Activated CD4-positive, alpha-beta T cell treated with anti-CD3 and anti-CD28 coated beads for 36 hours (primary cell): Measurements from ENCODE around the gene ERP44. TPM values are rescaled to one million over a fixed set of nuclear protein-coding genes. Genes with fewer than 3 reads are reported as not detected.
A peak's percentile ranks its signal among the peaks of the same experiment; 100 is the strongest.
"Not testable (repeated sequence)": the region's sequence is repeated elsewhere in the genome, so short reads cannot be mapped to it uniquely, and the experiment has no call there.

ENCODE experiments used
- ATAC-seq: fragments of 200-7000 bp; cut with Tn5 transposase; one replicate; pipeline ENCODE4 v1.10.0; 2021; ENCODE audit warnings: mild to moderate bottlenecking, moderate library complexity
- CTCF ChIA-PET: fragments of 350-600 bp; sonication (Branson Sonifier 250); formaldehyde crosslinking; loops from one replicate; lab custom pipeline; 2021; ENCODE audit warnings: antibody characterized with exemption; lab: Charles Lee
- POLR2A ChIA-PET: fragments of 350-600 bp; sonication (Branson Sonifier 250); formaldehyde crosslinking; loops from one replicate; lab custom pipeline; 2021; ENCODE audit warnings: antibody characterized with exemption, inconsistent platforms; lab: Charles Lee
- DNase-seq: peaks from one replicate; pipeline ENCODE4 v3.0.0-alpha.2; 2020
- H3K27ac Mint-ChIP-seq: one replicate; pipeline ENCODE4 v1.8.0; 2021; ENCODE audit warnings: mixed read lengths
- H3K27me3 Mint-ChIP-seq: one replicate; pipeline ENCODE4 v1.8.0; 2021; ENCODE audit warnings: mixed read lengths
- H3K36me3 Mint-ChIP-seq: one replicate; pipeline ENCODE4 v1.8.0; 2021; ENCODE audit warnings: low read depth, mixed read lengths
- H3K4me1 Mint-ChIP-seq: one replicate; pipeline ENCODE4 v1.8.0; 2021; ENCODE audit warnings: mixed read lengths
- H3K4me3 Mint-ChIP-seq: one replicate; pipeline ENCODE4 v1.8.0; 2021; ENCODE audit warnings: mild to moderate bottlenecking, moderate library complexity, mixed read lengths
- H3K9me3 Mint-ChIP-seq: one replicate; pipeline ENCODE4 v1.8.0; 2021; ENCODE audit warnings: low read depth, mixed read lengths
- intact Hi-C, 2 experiments: fragments of 100-400 bp; cut with DNase I in 1 of 2; cut with micrococcal nuclease in 1 of 2; formaldehyde crosslinking; loops; one replicate each; pipeline versions ENCODE4 v1.14.2 to v1.15.1; 2022 to 2024; cut with DNase I, micrococcal nuclease
- total RNA-seq, 2 experiments: library from RNA; stranded (reverse); gene quantifications; one replicate each; pipeline ENCODE4 v1.2.3, GENCODE V29; 2021

Gene ERP44
- total RNA-seq, 2 experiments from 2014 or later, result 12.0 to 12.4 TPM

DNA sequence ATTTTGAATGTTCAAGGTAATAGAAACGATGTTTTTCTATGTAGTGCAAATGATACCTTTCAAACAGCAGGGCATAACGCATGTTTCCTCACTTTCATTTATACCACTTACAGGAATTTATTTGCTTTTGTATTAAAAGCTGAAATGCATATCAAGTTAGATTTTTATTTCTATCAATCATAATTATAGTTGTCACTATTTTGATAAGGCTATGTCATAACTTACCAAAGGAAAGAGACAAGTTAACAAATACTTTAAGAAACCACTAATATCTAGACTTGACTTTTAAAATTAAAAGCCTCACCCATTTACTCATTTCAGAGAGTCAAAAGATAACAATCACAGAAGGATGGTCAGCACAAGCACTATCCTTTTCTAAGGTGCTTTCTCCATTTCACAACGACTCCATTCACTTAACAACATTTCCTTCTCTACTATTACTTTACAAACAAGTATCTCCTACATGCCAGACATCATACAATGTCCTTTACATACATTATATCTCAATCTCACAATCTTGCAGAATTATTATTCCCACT, 12.6 kb downstream of the ERP44 start:
- ChIA-PET CTCF (interaction anchor here (0.6 to 1.6 kb wide), 3 partner anchors 11 to 34 kb away, joined by 3 to 7 read pairs (median 3); no protein-coding TSS in a partner anchor), POLR2A (no interaction called here)
- Mint-ChIP-seq H3K4me1 (peaks cover 77% of the 10 kb centered on the region), H3K9me3 (no peaks in the 10 kb centered on the region), H3K4me3 (no peak overlapping the region), H3K36me3 (no peaks in the 10 kb centered on the region), H3K27me3 (no peaks in the 10 kb centered on the region), H3K27ac (peak overlapping the region; percentile 1)
- no peak for ATAC-seq
- no peak for DNase-seq
- intact Hi-C loops, result loop anchor here in 1 of 2 experiments (10.0 kb wide), 2 partner anchors 129 to 271 kb away; no protein-coding TSS in a partner anchor

DNA sequence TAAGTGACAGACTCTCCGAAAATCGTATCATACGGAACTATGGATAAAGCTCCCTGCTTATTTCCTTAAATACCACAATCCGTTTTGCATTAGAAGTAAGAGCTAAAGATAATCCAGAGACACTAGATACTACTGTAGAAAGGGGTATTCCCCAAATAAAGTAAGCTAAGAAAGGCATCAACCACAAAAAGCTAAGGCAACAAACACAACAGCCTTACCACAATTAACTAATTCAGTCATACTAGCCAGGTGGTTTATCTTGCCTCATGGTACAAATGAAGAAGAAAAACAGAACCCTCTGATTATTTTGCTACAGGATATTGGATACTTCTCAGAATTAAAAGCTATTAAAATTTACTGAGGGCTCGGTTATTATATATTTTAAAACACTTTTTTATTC, 14.1 kb downstream of the ERP44 start:
- ChIA-PET CTCF (interaction anchor here (0.5 to 1.2 kb wide), 5 partner anchors 15 to 344 kb away, joined by 3 to 5 read pairs (median 3); no protein-coding TSS in a partner anchor), POLR2A (interaction anchor here (1.2 kb wide), 1 partner anchor 36 kb away, joined by 4 read pairs; no protein-coding TSS in a partner anchor)
- no peak for DNase-seq
- H3K27ac Mint-ChIP-seq, result no peak overlapping the region
- no peak overlapping the region for H3K4me3 Mint-ChIP-seq
- no peaks in the 10 kb centered on the region for H3K9me3 Mint-ChIP-seq
- peaks cover 80% of the 10 kb centered on the region for H3K4me1 Mint-ChIP-seq
- intact Hi-C loops, result loop anchor here (5.0 to 10.0 kb wide), 3 partner anchors 130 to 270 kb away; partner anchors contain the start of gene NR4A3 (in 1 of the 2)
- no peaks in the 10 kb centered on the region for H3K27me3 Mint-ChIP-seq
- no peaks in the 10 kb centered on the region for H3K36me3 Mint-ChIP-seq
- ATAC-seq, result peak; percentile 62

DNA sequence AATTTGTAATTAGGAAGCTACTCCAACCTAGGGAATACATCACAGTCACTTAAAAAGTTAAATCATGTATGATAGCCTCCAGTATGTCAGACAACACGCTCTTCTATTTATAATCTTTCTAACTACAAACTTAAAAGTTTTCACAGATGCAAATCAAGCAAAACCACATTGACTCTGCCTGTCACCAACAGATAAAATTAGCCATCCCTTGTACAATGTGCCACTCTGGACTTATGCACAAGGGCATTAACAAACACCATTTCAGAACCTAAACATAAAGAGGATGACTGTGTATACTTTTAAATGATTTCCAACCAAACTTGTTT, 14.7 kb downstream of the ERP44 start:
- POLR2A ChIA-PET, result interaction anchor here (1.2 kb wide), 1 partner anchor 36 kb away, joined by 4 read pairs; no protein-coding TSS in a partner anchor
- no peak overlapping the region for H3K27ac Mint-ChIP-seq
- intact Hi-C loops, result loop anchor here (5.0 to 10.0 kb wide), 3 partner anchors 131 to 269 kb away; partner anchors contain the start of gene NR4A3 (in 1 of the 2)

DNA sequence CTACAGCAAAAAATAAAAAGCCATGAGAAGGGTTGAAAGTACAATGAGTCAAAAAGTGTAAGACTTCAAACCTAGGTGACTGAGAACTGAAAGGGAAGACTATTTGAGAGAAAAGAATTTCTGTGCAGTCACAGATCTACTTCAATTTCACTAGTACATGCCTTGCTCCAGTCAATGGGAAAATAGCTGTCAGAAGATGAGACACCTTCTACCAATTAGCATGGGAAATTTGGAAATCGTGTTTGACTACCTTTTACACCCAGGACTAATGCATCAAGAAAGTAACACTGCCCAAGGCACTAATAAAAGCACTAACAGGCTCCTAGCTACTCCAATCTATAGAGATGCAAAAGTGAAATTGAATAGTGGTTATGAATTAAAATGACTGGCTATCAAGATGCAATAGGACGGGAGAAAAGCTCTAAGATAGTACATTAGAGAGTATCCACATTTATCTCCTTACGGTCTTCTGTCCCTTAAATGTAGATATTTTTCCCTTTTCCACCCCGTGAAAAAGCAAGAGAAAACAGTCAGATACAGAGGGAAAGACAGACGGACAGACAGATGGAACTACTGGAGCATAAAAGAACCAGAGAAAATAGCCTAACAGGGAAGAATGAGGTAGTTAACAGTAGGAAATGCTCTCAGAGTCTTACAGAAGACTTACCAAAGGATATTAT, 15.2 kb downstream of the ERP44 start:
- no peak overlapping the region for H3K4me3 Mint-ChIP-seq
- ChIA-PET CTCF (interaction anchor here (0.7 to 1.0 kb wide), 2 partner anchors 10 to 18 kb away, joined by 3 read pairs; no protein-coding TSS in a partner anchor), POLR2A (no interaction called here)
- peaks cover 76% of the 10 kb centered on the region for H3K4me1 Mint-ChIP-seq
- DNase-seq (no peak), ATAC-seq (peak; percentile 72)
- H3K27me3 Mint-ChIP-seq, result no peaks in the 10 kb centered on the region
- H3K9me3 Mint-ChIP-seq, result no peaks in the 10 kb centered on the region
- intact Hi-C loops, result loop anchor here (5.0 to 10.0 kb wide), 3 partner anchors 131 to 269 kb away; partner anchors contain the start of gene NR4A3 (in 1 of the 2)
- H3K27ac Mint-ChIP-seq, result peak overlapping the region; percentile 8
- peaks cover 4% of the 10 kb centered on the region for H3K36me3 Mint-ChIP-seq

More for the DNA sequence above, 14.7 kb downstream of the ERP44 start:
- ATAC-seq (no peak), DNase-seq (no peak)
- Mint-ChIP-seq H3K9me3 (no peaks in the 10 kb centered on the region), H3K36me3 (no peaks in the 10 kb centered on the region), H3K4me3 (no peak overlapping the region), H3K27me3 (no peaks in the 10 kb centered on the region), H3K4me1 (peaks cover 80% of the 10 kb centered on the region)
- CTCF ChIA-PET, result interaction anchor here (0.8 to 1.2 kb wide), 2 partner anchors 19 to 273 kb away, joined by 3 to 5 read pairs; no protein-coding TSS in a partner anchor

DNA sequence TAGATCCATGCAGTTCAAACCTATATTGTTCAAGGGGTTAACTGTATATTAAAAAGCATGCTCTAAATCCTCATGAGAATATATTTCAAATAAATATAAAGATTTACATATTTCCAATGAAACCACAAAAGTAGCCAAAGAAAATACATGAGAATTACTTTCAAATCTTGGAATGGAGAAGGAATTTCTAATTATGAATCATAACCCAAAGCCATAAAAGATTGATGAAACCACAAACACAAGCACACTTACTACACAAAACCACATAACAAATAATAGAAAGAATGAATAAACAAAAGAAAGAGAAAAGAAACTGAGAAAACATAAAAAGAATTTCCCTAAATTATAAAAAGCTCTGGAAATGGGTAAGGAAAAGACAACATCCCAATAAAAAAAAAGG, 16.0 kb downstream of the ERP44 start:
- Mint-ChIP-seq H3K27me3 (no peaks in the 10 kb centered on the region), H3K36me3 (peaks cover 4% of the 10 kb centered on the region), H3K9me3 (no peaks in the 10 kb centered on the region), H3K27ac (no peak overlapping the region), H3K4me3 (no peak overlapping the region), H3K4me1 (peaks cover 68% of the 10 kb centered on the region)
- POLR2A ChIA-PET, result no interaction called here
- DNase-seq (no peak), ATAC-seq (no peak)
- intact Hi-C loops, result loop anchor here (5.0 to 10.0 kb wide), 3 partner anchors 132 to 268 kb away; partner anchors contain the start of gene NR4A3 (in 1 of the 2)
- CTCF ChIA-PET, result interaction anchor here (0.7 to 1.0 kb wide), 2 partner anchors 9 to 19 kb away, joined by 3 read pairs; no protein-coding TSS in a partner anchor

DNA sequence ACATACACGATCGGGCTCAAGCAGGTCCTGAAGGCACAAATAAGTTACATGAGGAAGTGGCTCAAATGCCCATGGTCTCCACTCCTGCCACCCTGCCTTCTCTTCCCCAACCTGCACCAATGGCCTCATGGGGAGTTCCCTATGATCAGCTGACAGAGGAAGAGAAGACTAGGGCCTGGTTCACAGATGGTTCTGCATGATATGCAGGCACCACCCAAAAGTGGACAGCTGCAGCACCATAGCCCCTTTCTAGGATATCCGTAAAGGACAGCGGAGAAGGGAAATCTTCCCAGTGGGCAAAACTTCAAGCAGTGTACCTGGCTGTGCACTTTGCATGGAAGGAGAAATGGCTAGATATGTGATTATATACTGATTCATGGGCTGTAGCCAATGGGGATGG, 22.5 kb downstream of the ERP44 start:
- intact Hi-C loops, H3K4me3 Mint-ChIP-seq, H3K27me3 Mint-ChIP-seq, H3K27ac Mint-ChIP-seq, POLR2A ChIA-PET, H3K36me3 Mint-ChIP-seq, ATAC-seq, H3K9me3 Mint-ChIP-seq, DNase-seq, CTCF ChIA-PET: not testable (repeated sequence)
- peaks cover 16% of the 10 kb centered on the region for H3K4me1 Mint-ChIP-seq

DNA sequence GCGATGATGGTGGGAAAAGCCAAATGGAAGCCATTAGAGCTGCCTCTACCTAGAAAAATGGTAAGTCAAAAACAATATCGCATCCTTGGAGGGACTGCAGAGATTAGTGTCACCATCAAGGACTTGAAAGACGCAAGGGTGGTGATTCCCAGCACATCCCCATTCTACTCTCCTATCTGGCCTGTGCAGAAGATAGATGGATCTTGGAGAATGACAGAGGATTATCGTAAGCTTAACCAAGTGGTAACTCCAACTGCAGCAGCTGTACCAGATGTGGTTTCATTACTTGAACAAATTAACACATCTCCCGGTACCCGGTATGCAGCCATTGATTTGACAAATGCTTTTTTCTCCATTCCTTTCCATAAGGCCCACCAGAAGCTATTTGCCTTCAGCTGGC, 23.8 kb downstream of the ERP44 start:
- Mint-ChIP-seq H3K36me3 (peaks cover 4% of the 10 kb centered on the region), H3K27me3 (no peaks in the 10 kb centered on the region), H3K4me1 (peaks cover 16% of the 10 kb centered on the region), H3K9me3 (no peaks in the 10 kb centered on the region), H3K4me3 (no peak overlapping the region), H3K27ac (no peak overlapping the region)
- ATAC-seq, result no peak
- CTCF ChIA-PET, result interaction anchor here (0.7 to 1.0 kb wide), 2 partner anchors 18 to 29 kb away, joined by 3 to 5 read pairs; no protein-coding TSS in a partner anchor
- POLR2A ChIA-PET, result no interaction called here
- no peak for DNase-seq
- intact Hi-C loops, result no loop called here

DNA sequence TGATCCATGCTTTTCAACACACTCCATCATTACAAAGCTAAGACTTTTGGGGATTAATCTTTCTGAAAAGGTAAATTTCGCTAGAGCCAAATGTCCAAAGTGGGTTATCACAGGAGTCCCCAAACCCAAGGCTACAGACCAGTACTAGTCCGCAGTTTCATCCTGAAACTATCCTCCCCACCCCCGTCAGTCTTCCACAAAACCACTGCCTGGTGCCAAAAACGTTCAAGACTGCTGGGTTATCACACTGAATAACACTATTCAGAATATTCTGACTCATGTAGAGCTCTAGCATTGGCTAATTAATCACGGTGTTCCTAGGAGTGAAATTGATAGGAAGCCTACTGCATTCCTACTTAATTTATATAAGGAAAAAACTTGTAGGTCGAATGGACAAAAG, 24.7 kb downstream of the ERP44 start:
- Mint-ChIP-seq H3K4me1 (peaks cover 17% of the 10 kb centered on the region), H3K4me3 (no peak overlapping the region), H3K27ac (no peak overlapping the region), H3K27me3 (no peaks in the 10 kb centered on the region), H3K9me3 (no peaks in the 10 kb centered on the region), H3K36me3 (peaks cover 4% of the 10 kb centered on the region)
- POLR2A ChIA-PET, result no interaction called here
- ATAC-seq (no peak), DNase-seq (no peak)
- intact Hi-C loops, result no loop called here
- CTCF ChIA-PET, result interaction anchor here (0.7 to 2.5 kb wide), 3 partner anchors 9 to 28 kb away, joined by 3 to 7 read pairs (median 3); no protein-coding TSS in a partner anchor

DNA sequence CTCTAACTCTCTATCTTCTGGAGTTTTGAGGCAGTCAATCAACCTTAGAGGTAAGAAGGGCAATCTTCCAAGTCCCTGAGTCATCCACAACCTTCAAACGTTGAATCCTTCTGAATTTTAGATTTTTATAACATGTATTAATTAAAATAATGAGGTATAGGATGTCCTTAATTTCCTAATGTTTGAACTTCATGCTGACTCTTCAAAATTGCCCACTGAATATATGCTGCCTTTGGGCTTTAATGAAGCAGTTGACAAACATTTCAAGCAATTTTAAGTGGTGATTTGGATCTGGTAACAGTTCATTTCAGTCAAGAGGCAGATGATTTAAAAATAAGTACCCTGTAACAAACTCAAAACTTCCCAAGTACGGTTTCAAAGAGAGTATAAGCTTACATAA, 26.0 kb downstream of the ERP44 start:
- intact Hi-C loops, result no loop called here
- Mint-ChIP-seq H3K36me3 (no peaks in the 10 kb centered on the region), H3K27ac (no peak overlapping the region), H3K4me3 (no peak overlapping the region), H3K9me3 (no peaks in the 10 kb centered on the region), H3K4me1 (peaks cover 17% of the 10 kb centered on the region), H3K27me3 (no peaks in the 10 kb centered on the region)
- POLR2A ChIA-PET, result no interaction called here
- DNase-seq (no peak), ATAC-seq (no peak)
- CTCF ChIA-PET, result interaction anchor here (1.1 to 2.5 kb wide), 2 partner anchors 9 to 10 kb away, joined by 3 to 7 read pairs; no protein-coding TSS in a partner anchor

DNA sequence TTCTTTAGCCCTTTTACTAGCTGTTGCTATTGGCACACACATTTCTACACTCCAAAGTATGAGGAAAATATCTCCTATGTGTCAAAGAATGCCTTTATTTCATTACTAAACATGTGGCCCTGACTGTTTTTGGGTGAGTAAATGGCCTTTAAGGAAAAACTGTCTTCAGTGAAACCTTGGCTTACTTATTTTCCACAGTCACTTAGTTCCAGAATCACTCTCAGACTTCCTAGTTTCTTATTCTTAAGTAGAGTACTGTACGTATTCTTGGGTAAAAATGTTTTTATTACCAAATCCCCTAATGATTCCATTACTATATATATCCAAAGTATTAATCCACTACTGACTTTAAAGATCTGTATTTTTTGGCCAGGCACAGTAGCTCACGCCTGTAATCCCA, 27.5 kb downstream of the ERP44 start:
- ATAC-seq (no peak), DNase-seq (no peak)
- no peak overlapping the region for H3K4me3 Mint-ChIP-seq
- POLR2A ChIA-PET, result interaction anchor here (0.7 kb wide), 1 partner anchor 204 kb away, joined by 3 read pairs; no protein-coding TSS in a partner anchor
- CTCF ChIA-PET, result interaction anchor here (0.6 to 1.1 kb wide), 3 partner anchors 15 to 111 kb away, joined by 3 to 4 read pairs (median 3); no protein-coding TSS in a partner anchor
- intact Hi-C loops, result no loop called here
- H3K27me3 Mint-ChIP-seq, result no peaks in the 10 kb centered on the region
- no peak overlapping the region for H3K27ac Mint-ChIP-seq
- peaks cover 24% of the 10 kb centered on the region for H3K4me1 Mint-ChIP-seq
- no peaks in the 10 kb centered on the region for H3K9me3 Mint-ChIP-seq
- H3K36me3 Mint-ChIP-seq, result peaks cover 4% of the 10 kb centered on the region
